CD4-positive, alpha-beta T cell treated with Interleukin-4 for 1 hour (primary cell): ENCODE results near the gene RTN4R.
A peak's percentile ranks its signal among the peaks of the same experiment; 100 is the strongest.
"Not testable (repeated sequence)": the region's sequence is repeated elsewhere in the genome, so short reads cannot be mapped to it uniquely, and the experiment has no call there.

Source experiments
- DNase-seq, 2 donors: peaks; one replicate each; pipeline ENCODE4 v3.0.0-alpha.2; 2020 to 2022

The RTN4R gene

GRCh38 chr22:20268279-20269012 lies at the start of gene RTN4R:
TSS of gene RTN4R (minus strand) at chr22:20268318. CDS start at chr22:20268092, 226 bp downstream.
- DNase-seq = peak; percentile 47 to 58

- DNase-seq = peak; percentile 32 to 53
These were observed 49.4 kb upstream of the RTN4R start for GRCh38 chr22:20317402-20318042.

- peak in 1 of 2 donors; percentile 6 for DNase-seq
These were observed 48.8 kb upstream of the RTN4R start for GRCh38 chr22:20316844-20317401.

GRCh38 chr22:20316217-20316843 lies 48.2 kb upstream of the RTN4R start:
- peak in 1 of 2 donors; percentile 9 for DNase-seq

- DNase-seq = peak in 1 of 2 donors; percentile 8
These were observed 47.5 kb upstream of the RTN4R start for GRCh38 chr22:20315337-20316216.

GRCh38 chr22:20314741-20315336 lies 46.7 kb upstream of the RTN4R start:
- DNase-seq = peak in 1 of 2 donors; percentile 7

- not testable (repeated sequence) for DNase-seq
These were observed 46.1 kb upstream of the RTN4R start for GRCh38 chr22:20314206-20314605.

GRCh38 chr22:20313306-20314077 lies 45.4 kb upstream of the RTN4R start:
- DNase-seq = peak in 1 of 2 donors; percentile 10

GRCh38 chr22:20312396-20313191 lies 44.5 kb upstream of the RTN4R start:
- peak in 1 of 2 donors; percentile 1 for DNase-seq

- peak in 1 of 2 donors; percentile 7 for DNase-seq
These were observed 43.3 kb upstream of the RTN4R start for GRCh38 chr22:20311249-20312062.

- not testable (repeated sequence) for DNase-seq
These were observed 42.7 kb upstream of the RTN4R start for GRCh38 chr22:20310773-20311172.

GRCh38 chr22:20310180-20310579 lies 42.1 kb upstream of the RTN4R start:
- not testable (repeated sequence) for DNase-seq

GRCh38 chr22:20308806-20309650 lies 40.9 kb upstream of the RTN4R start:
- DNase-seq = not testable (repeated sequence)

- DNase-seq = not testable (repeated sequence)
These were observed 39.6 kb upstream of the RTN4R start for GRCh38 chr22:20307448-20308447.

- DNase-seq = not testable (repeated sequence)
These were observed 38.7 kb upstream of the RTN4R start for GRCh38 chr22:20306646-20307447.
